ENCODE results near the gene FOXP1. TPM values are rescaled to one million over a fixed set of nuclear protein-coding genes. Genes with fewer than 3 reads are reported as not detected.

Gene FOXP1
- total RNA-seq, 4 donors from 2014 or later: 49.8 to 157 (median 71.9) TPM

DNA sequence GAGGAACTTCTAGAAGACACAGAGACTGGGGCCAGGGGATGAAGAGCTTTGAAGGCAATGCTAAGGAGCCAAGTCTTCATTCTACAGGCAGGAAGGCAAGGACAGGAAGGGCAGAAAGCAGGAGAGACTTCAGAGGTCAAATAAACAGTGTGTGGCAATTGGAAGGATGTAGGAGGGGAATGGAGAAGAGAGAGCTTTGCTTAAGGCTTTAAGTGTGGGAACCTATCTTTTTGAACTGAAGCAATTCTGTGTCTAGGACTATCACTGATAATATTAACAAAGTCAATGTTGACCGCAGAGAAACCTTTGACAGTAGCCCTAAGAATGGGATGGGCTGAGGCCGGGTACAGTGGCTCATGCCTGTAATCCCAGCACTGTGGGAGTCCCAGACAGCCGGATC is 325.0 kb downstream of the FOXP1 start:
- DNase-seq (ENCODE audit: low spot score in 2 of 2): no peak
- no peak for TF ChIP-seq POLR2A (IDR thresholded peaks at IDR 0.05)
- no peak for TF ChIP-seq CTCF (IDR thresholded peaks at IDR 0.05)
- no peak for TF ChIP-seq EP300 (IDR thresholded peaks at IDR 0.05)
- TF ChIP-seq POLR2AphosphoS5 (IDR thresholded peaks at IDR 0.05): no peak
- no peak overlapping the region for H3K27ac ChIP-seq

GRCh38 chr3:71258116-71258515 is 325.4 kb downstream of the FOXP1 start:
- Histone ChIP-seq H3K4me3 (no peak overlapping the region), H3K27me3 (no peaks in the 10 kb centered on the region), H3K27ac (no peak overlapping the region), H3K4me1 (no peaks in the 10 kb centered on the region), H3K36me3 (no peaks in the 10 kb centered on the region), H3K9me3 (no peaks in the 10 kb centered on the region)
- TF ChIP-seq CTCF (IDR thresholded peaks at IDR 0.05): no peak
- TF ChIP-seq EP300 (IDR thresholded peaks at IDR 0.05): no peak
- TF ChIP-seq POLR2A (IDR thresholded peaks at IDR 0.05): no peak
- no peak for TF ChIP-seq POLR2AphosphoS5 (IDR thresholded peaks at IDR 0.05)
- no peak for DNase-seq (ENCODE audit: low spot score in 2 of 2)
- 67% methylated on average over 1 of the region's 1 CpG for WGBS

More for the DNA sequence above, 325.0 kb downstream of the FOXP1 start:
- H3K36me3 ChIP-seq: no peaks in the 10 kb centered on the region
- WGBS: 90% methylated on average over 3 of the region's 3 CpGs
- no peak overlapping the region for H3K4me3 ChIP-seq
- H3K4me1 ChIP-seq: no peaks in the 10 kb centered on the region
- no peaks in the 10 kb centered on the region for H3K27me3 ChIP-seq
- H3K9me3 ChIP-seq: no peaks in the 10 kb centered on the region

DNA sequence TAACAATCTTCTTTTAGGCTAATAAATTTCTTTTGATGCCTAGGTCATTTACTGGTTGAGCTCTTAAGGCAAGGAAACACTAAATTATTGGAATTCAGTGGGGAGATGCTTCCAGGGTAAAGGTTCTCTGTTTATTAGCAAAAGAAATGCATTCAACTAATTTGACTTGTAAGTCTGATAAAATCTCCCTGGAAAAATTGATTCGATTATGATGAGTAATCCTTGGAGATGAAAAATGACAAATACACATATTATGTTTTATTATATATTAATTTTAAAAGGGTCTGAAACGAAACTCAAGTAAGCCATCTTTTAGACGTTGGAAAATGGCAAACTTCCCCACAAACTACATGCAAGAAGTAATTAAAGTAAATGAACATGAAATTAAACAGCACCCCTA is 328.0 kb downstream of the FOXP1 start:
- TF ChIP-seq EP300 (IDR thresholded peaks at IDR 0.05) (no peak), POLR2A (IDR thresholded peaks at IDR 0.05) (no peak), CTCF (IDR thresholded peaks at IDR 0.05) (no peak), POLR2AphosphoS5 (IDR thresholded peaks at IDR 0.05) (no peak)
- Histone ChIP-seq H3K4me3 (no peak overlapping the region), H3K9me3 (no peaks in the 10 kb centered on the region), H3K36me3 (no peaks in the 10 kb centered on the region), H3K27me3 (no peaks in the 10 kb centered on the region), H3K4me1 (no peaks in the 10 kb centered on the region), H3K27ac (no peak overlapping the region)
- DNase-seq (ENCODE audit: low spot score in 2 of 2): no peak
- 71% methylated on average over 3 of the region's 3 CpGs for WGBS

- peaks cover under 1% of the 10 kb centered on the region for H3K4me1 ChIP-seq
- no peak for DNase-seq (ENCODE audit: low spot score in 2 of 2)
- H3K4me3 ChIP-seq: no peak overlapping the region
- H3K27me3 ChIP-seq: no peaks in the 10 kb centered on the region
- no peaks in the 10 kb centered on the region for H3K36me3 ChIP-seq
- no peak for TF ChIP-seq POLR2A (IDR thresholded peaks at IDR 0.05)
- TF ChIP-seq CTCF (IDR thresholded peaks at IDR 0.05): no peak
- no peak for TF ChIP-seq POLR2AphosphoS5 (IDR thresholded peaks at IDR 0.05)
- TF ChIP-seq EP300 (IDR thresholded peaks at IDR 0.05): no peak
- WGBS: 62% methylated on average over 7 of the region's 7 CpGs
- no peak overlapping the region for H3K27ac ChIP-seq
- no peaks in the 10 kb centered on the region for H3K9me3 ChIP-seq
Measured at GRCh38 chr3:71254281-71255057, 329.1 kb downstream of the FOXP1 start.

DNA sequence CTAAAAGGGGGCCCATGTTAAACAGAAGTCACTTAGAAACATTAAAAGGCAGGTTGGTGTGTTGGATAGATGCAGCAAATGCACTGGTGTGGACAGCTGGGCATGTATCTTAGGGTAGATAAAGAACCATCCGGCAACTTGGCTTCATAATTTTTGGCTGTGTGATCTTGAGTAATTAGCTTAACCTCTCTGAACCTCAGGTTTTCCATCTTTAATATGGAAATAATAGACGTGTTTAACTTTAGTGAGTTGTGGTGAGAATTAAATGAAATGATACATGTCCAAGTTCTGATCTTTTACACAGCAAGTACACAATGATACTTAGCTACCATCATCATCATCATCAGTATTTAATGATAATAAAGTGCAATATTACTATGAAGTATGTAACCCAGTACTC is 330.4 kb downstream of the FOXP1 start:
- H3K36me3 ChIP-seq: no peaks in the 10 kb centered on the region
- no peak for DNase-seq (ENCODE audit: low spot score in 2 of 2)
- peaks cover 6% of the 10 kb centered on the region for H3K4me1 ChIP-seq
- no peak overlapping the region for H3K4me3 ChIP-seq
- H3K9me3 ChIP-seq: no peaks in the 10 kb centered on the region
- TF ChIP-seq POLR2A (IDR thresholded peaks at IDR 0.05) (no peak), POLR2AphosphoS5 (IDR thresholded peaks at IDR 0.05) (no peak), CTCF (IDR thresholded peaks at IDR 0.05) (no peak), EP300 (IDR thresholded peaks at IDR 0.05) (no peak)
- WGBS: 91% methylated on average over 2 of the region's 2 CpGs
- no peak overlapping the region for H3K27ac ChIP-seq
- no peaks in the 10 kb centered on the region for H3K27me3 ChIP-seq
